Spleen (tissue), 11 donors: ENCODE measurements around the gene CERT1. TPM values are rescaled to one million over a fixed set of nuclear protein-coding genes. Genes with fewer than 3 reads are reported as not detected.

Experiments used
- DNase-seq: peaks from one replicate; pipeline ENCODE4 v3.0.0-alpha.2; 2020
- H3K27ac ChIP-seq, 8 donors: fragments of 200-600 bp; sonication (generic) in 7 of 8; 1 replicate in 4 of 8; 2 replicates in 4 of 8; pipeline versions ENCODE4 v1.5.0 to v1.8.0; 2016 to 2021; ENCODE audit warnings: inconsistent platforms in 4 of 8, mild to moderate bottlenecking in 4 of 8, moderate library complexity in 1 of 8
- H3K27me3 ChIP-seq, 7 donors: fragments of 200-600 bp; sonication (generic) in 6 of 7; replicated peaks in 1 of 7; 1 replicate in 4 of 7; 2 replicates in 3 of 7; pipeline versions ENCODE4 v1.5.0 to v1.8.0; 2016 to 2021; ENCODE audit warnings: inconsistent platforms in 3 of 7, mild to moderate bottlenecking in 1 of 7
- H3K36me3 ChIP-seq, 6 donors: fragments of 200-600 bp; sonication (generic) in 5 of 6; 1 replicate in 4 of 6; 2 replicates in 2 of 6; pipeline versions ENCODE4 v1.5.0 to v1.8.0; 2016 to 2021; ENCODE audit warnings: inconsistent platforms in 2 of 6
- H3K4me1 ChIP-seq, 6 donors: fragments of 200-600 bp; sonication (generic) in 5 of 6; 1 replicate in 3 of 6; 2 replicates in 3 of 6; pipeline versions ENCODE4 v1.5.0 to v1.8.0; 2016 to 2021; ENCODE audit warnings: inconsistent platforms in 3 of 6
- H3K4me3 ChIP-seq, 8 donors: fragments of 200-600 bp; sonication (generic) in 7 of 8; 1 replicate in 4 of 8; 2 replicates in 4 of 8; pipeline versions ENCODE4 v1.5.0 to v1.8.0; 2016 to 2021; ENCODE audit warnings: inconsistent platforms in 4 of 8, mild to moderate bottlenecking in 4 of 8, moderate library complexity in 2 of 8
- H3K9me3 ChIP-seq, 8 donors: fragments of 200-600 bp; sonication (generic) in 7 of 8; 1 replicate in 4 of 8; 2 replicates in 4 of 8; pipeline versions ENCODE4 v1.5.0 to v1.8.0; 2016 to 2021; ENCODE audit warnings: inconsistent platforms in 4 of 8
- CTCF ChIP-seq, 11 experiments: fragments of 200-600 bp in 7 of 11; fragments of 450-650 bp in 4 of 11; sonication (generic) in 4 of 11; IDR thresholded peaks in 8 of 11; conservative IDR thresholded peaks in 3 of 11; 1 replicate in 7 of 11; 2 replicates in 4 of 11; pipeline versions ENCODE4 v1.4.0 to v1.8.0; 2016 to 2021; ENCODE audit warnings: antibody characterized with exemption in 11 of 11, inconsistent platforms in 4 of 11, mild to moderate bottlenecking in 1 of 11
- POLR2A ChIP-seq, 3 donors: fragments of 450-650 bp; IDR thresholded peaks; one replicate each; pipeline ENCODE4 v1.5.1; 2017; ENCODE audit warnings: antibody characterized with exemption in 3 of 3, mild to moderate bottlenecking in 1 of 3
- POLR2AphosphoS5 ChIP-seq, 3 donors: sonication (generic); formaldehyde crosslinking; IDR thresholded peaks; one replicate each; pipeline ENCODE4 v1.5.1; 2017; ENCODE audit warnings: antibody characterized with exemption in 3 of 3
- WGBS, 5 donors: extraction: QIAGEN DNeasy Blood & Tissue Kit in 3 of 5; methylation state at CpG; one replicate each; pipeline versions ENCODE4 v1.1.5 to v1.1.7; 2013 to 2018; 5-methylcytosine and 5-hydroxymethylcytosine counted together
- intact Hi-C: fragments of 100-400 bp; cut with DNase I; formaldehyde crosslinking; loops from one replicate; pipeline ENCODE4 v1.15.0; 2023; ENCODE audit warnings: low total_unique reads
- polyA plus RNA-seq, 3 donors: library from polyadenylated mRNA; stranded (reverse); fragments of 200-250 nt; gene quantifications; one replicate each; pipeline ENCODE4 v1.2.1, GENCODE V29; 2013
- total RNA-seq, 7 donors: library from RNA; depleted of rRNA in 3 of 7; stranded (reverse); fragments of >200 nt in 3 of 7; fragmentation: NEBNext Ultra II Directional in 4 of 7; extraction: Animal tissue kit (Norgen Biotek cat#: 25700) in 4 of 7; gene quantifications; one replicate each; pipeline versions ENCODE4 v1.1.0 to v1.2.1, GENCODE V29; 2016 to 2021
- donor health status: healthy with polysubstance abuse.
- donor health status: DM: no; HTN: no; CAD: no; lungs with moderate emphysema.
- donor health status: DM: no; HTN: no; CAD: no.
- donor health status: Bipolar disorder and iron deficiency.
- donor health status: healthy.
- donor health status: DM: no; HTN: no; CAD: no.
- donor health status: DM: yes; HTN: yes; CAD: no.

CERT1 gene
- total and polyA plus RNA-seq, 10 donors, result 8.5 to 71.1 (median 51.4) TPM

DNA sequence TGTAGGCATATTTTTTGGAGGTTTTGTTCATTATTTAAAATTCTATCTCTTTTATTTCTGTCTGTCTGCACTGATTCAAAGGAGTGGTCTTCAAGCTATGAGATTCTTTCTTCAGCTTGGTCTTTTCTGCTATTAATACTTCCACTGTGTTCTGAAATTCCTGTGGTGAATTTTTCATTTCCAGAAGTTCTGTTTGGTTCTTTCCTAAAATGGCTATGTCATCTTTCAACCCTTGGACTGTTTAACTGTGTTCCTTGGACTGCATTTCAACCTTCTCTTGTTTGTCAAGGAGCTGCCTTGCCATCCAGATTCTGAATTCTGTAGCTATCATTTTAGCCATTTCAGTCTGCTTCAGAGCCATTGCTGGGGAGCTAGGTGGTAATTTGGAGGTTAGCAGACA lies 76.3 kb downstream of the CERT1 start:
- intact Hi-C loops, result no loop called here
- no peak overlapping the region for H3K4me3 ChIP-seq
- TF ChIP-seq POLR2A (IDR thresholded peaks at IDR 0.05) (no peak), POLR2AphosphoS5 (IDR thresholded peaks at IDR 0.05) (no peak), CTCF (IDR thresholded peaks at IDR 0.05 in 8 of 11, conservative IDR thresholded peaks at IDR 0.05 in 3 of 11) (no peak)
- peaks cover 0 to 21% (median 0%) of the 10 kb centered on the region in 6 donors for H3K4me1 ChIP-seq
- H3K9me3 ChIP-seq, result no peaks in the 10 kb centered on the region
- no peak for DNase-seq
- H3K36me3 ChIP-seq, result peaks cover 0 to 10% (median 1%) of the 10 kb centered on the region in 6 donors
- H3K27ac ChIP-seq, result no peak overlapping the region
- no peaks in the 10 kb centered on the region for H3K27me3 ChIP-seq

- TF ChIP-seq POLR2A (IDR thresholded peaks at IDR 0.05) (no peak), CTCF (IDR thresholded peaks at IDR 0.05 in 8 of 11, conservative IDR thresholded peaks at IDR 0.05 in 3 of 11) (no peak), POLR2AphosphoS5 (IDR thresholded peaks at IDR 0.05) (no peak)
- Histone ChIP-seq H3K27me3 (no peaks in the 10 kb centered on the region), H3K4me3 (no peak overlapping the region), H3K27ac (no peak overlapping the region), H3K9me3 (no peaks in the 10 kb centered on the region), H3K36me3 (peaks cover 0 to 10% (median 1%) of the 10 kb centered on the region in 6 donors), H3K4me1 (peaks cover 0 to 12% (median 0%) of the 10 kb centered on the region in 6 donors)
- DNase-seq, result no peak
- intact Hi-C loops, result no loop called here
- WGBS, 5 donors, result 58 to 81% (median 74%) methylated on average over 3 of the region's 3 CpGs
These were observed 77.5 kb downstream of the CERT1 start for GRCh38 chr5:75433814-75434506.

GRCh38 chr5:75414241-75414640 lies 97.2 kb downstream of the CERT1 start:
- no peak overlapping the region for H3K27ac ChIP-seq
- intact Hi-C loops, result no loop called here
- DNase-seq, result no peak
- no peaks in the 10 kb centered on the region for H3K9me3 ChIP-seq
- 91 to 100% (median 96%) methylated on average over 1 of the region's 1 CpG for WGBS, 5 donors
- TF ChIP-seq POLR2AphosphoS5 (IDR thresholded peaks at IDR 0.05) (no peak), CTCF (IDR thresholded peaks at IDR 0.05 in 8 of 11, conservative IDR thresholded peaks at IDR 0.05 in 3 of 11) (no peak), POLR2A (IDR thresholded peaks at IDR 0.05) (no peak)
- peaks cover 0 to 92% (median 39%) of the 10 kb centered on the region in 6 donors for H3K36me3 ChIP-seq
- no peak overlapping the region for H3K4me3 ChIP-seq
- no peaks in the 10 kb centered on the region for H3K27me3 ChIP-seq
- peaks cover 0 to 5% (median 0%) of the 10 kb centered on the region in 6 donors for H3K4me1 ChIP-seq

DNA sequence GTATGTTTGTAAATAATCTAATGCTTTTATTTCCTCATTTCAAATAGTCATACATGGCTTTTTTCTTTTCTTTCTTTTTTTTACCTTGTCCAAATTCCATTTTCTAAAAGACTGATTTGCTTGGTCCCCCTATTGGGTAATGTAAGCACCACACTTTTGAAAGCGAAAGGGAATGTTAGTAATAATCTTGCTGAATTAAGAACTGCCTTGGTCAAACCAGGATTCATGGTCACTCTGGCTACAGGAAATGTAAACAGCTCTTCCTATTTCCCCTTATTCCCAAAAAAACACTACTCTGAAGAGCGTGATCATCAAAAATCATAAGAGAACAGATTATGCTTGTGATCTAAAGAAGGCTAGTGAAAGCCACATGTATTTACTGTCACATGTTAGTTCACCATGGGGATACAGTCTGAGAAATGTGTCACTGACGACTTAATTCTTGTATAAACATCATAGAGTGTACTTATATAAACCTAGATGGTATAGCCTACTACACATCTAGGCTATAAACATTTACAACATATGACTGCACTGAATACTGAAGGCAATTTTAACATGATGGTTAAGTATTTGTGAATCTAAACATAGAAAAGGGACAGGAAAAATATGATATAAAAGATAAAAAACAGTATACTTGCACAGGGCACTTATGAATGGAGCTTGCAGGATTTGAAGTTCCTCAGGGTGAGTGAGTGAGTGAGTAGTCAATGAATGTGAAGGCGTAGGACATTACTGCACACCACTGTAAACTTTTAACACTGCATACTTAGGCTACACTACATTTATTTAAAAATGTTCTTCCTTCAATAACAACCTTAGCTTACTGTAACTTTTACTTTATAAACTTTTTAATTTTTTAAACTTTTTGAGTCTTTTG lies 99.1 kb downstream of the CERT1 start:
- no peaks in the 10 kb centered on the region for H3K9me3 ChIP-seq
- no peaks in the 10 kb centered on the region for H3K27me3 ChIP-seq
- peaks cover 0 to 5% (median 0%) of the 10 kb centered on the region in 6 donors for H3K4me1 ChIP-seq
- no peak for TF ChIP-seq POLR2AphosphoS5 (IDR thresholded peaks at IDR 0.05)
- TF ChIP-seq CTCF (IDR thresholded peaks at IDR 0.05 in 8 of 11, conservative IDR thresholded peaks at IDR 0.05 in 3 of 11), result peak in 7 of 11 experiments; percentile 22 to 48 (median 31)
- no peak for DNase-seq
- H3K27ac ChIP-seq, result peak overlapping the region; percentile 11 to 78 (median 61)
- intact Hi-C loops, result no loop called here
- 69 to 83% (median 81%) methylated on average over 4 of the region's 4 CpGs for WGBS, 5 donors
- H3K4me3 ChIP-seq, result no peak overlapping the region
- H3K36me3 ChIP-seq, result peaks cover 0 to 86% (median 26%) of the 10 kb centered on the region in 6 donors
